Measurements from ENCODE around the gene CCT5. TPM values are rescaled to one million over a fixed set of nuclear protein-coding genes. Genes with fewer than 3 reads are reported as not detected.

Gene CCT5
- total RNA-seq, 2 experiments from 2014 or later = 27.4 to 32.0 TPM

GRCh38 chr5:10289353-10289752 is 39.3 kb downstream of the CCT5 start:
- POLR2A ChIA-PET = interaction anchor here (0.6 kb wide), 1 partner anchor 64 kb away, joined by 3 read pairs; the partner anchor contains the start of gene MARCHF6
- intact Hi-C loops (cut with DNase I, micrococcal nuclease) = loop anchor here in 1 of 2 experiments (10.0 kb wide), 1 partner anchor 75 kb away; no protein-coding TSS in a partner anchor
- no peak for ATAC-seq (ENCODE audit: poor library complexity)
- TF ChIP-seq CTCF (IDR thresholded peaks at IDR 0.05) = no peak
- no peaks in the 10 kb centered on the region for H3K9me3 Mint-ChIP-seq
- no peak for DNase-seq
- CTCF ChIA-PET = no interaction called here
- H3K4me1 ChIP-seq (ENCODE audit: insufficient read depth, low read length) = peaks cover 8% of the 10 kb centered on the region
- no peaks in the 10 kb centered on the region for H3K36me3 ChIP-seq (ENCODE audit: insufficient read depth, low read length)
- no peaks in the 10 kb centered on the region for H3K36me3 Mint-ChIP-seq (ENCODE audit: low read depth)
- no peak overlapping the region for H3K27ac ChIP-seq (ENCODE audit: low read depth in 1 of 2, low read length in 2 of 2)
- H3K27me3 Mint-ChIP-seq = no peaks in the 10 kb centered on the region
- no peak overlapping the region for H3K27ac Mint-ChIP-seq
- H3K9me3 ChIP-seq (ENCODE audit: control insufficient read depth in 1 of 2, insufficient read depth in 1 of 2, low read length in 2 of 2) = no peaks in the 10 kb centered on the region
- no peaks in the 10 kb centered on the region for H3K4me1 Mint-ChIP-seq (ENCODE audit: low read depth)
- no peak overlapping the region for H3K4me3 ChIP-seq (ENCODE audit: low read length)
- H3K4me3 Mint-ChIP-seq = no peak overlapping the region
- no peaks in the 10 kb centered on the region for H3K27me3 ChIP-seq (ENCODE audit: control insufficient read depth in 1 of 2, insufficient read depth in 2 of 2, low read length in 2 of 2)

GRCh38 chr5:10289991-10290390 is 39.9 kb downstream of the CCT5 start:
- CTCF ChIA-PET = no interaction called here
- POLR2A ChIA-PET = interaction anchor here (1.6 kb wide), 1 partner anchor 63 kb away, joined by 3 read pairs; the partner anchor contains the start of gene MARCHF6
- Histone ChIP-seq H3K4me3 (ENCODE audit: low read length) (no peak overlapping the region), H3K9me3 (ENCODE audit: control insufficient read depth in 1 of 2, insufficient read depth in 1 of 2, low read length in 2 of 2) (no peaks in the 10 kb centered on the region), H3K4me1 (ENCODE audit: insufficient read depth, low read length) (peaks cover 8% of the 10 kb centered on the region), H3K36me3 (ENCODE audit: insufficient read depth, low read length) (no peaks in the 10 kb centered on the region), H3K27ac (ENCODE audit: low read depth in 1 of 2, low read length in 2 of 2) (no peak overlapping the region), H3K27me3 (ENCODE audit: control insufficient read depth in 1 of 2, insufficient read depth in 2 of 2, low read length in 2 of 2) (no peaks in the 10 kb centered on the region)
- DNase-seq = no peak
- intact Hi-C loops (cut with DNase I, micrococcal nuclease) = loop anchor here (5.0 to 10.0 kb wide), 2 partner anchors 67 to 75 kb away; no protein-coding TSS in a partner anchor
- TF ChIP-seq CTCF (IDR thresholded peaks at IDR 0.05) = no peak
- ATAC-seq (ENCODE audit: poor library complexity) = no peak
- Mint-ChIP-seq H3K27me3 (no peaks in the 10 kb centered on the region), H3K27ac (no peak overlapping the region), H3K36me3 (ENCODE audit: low read depth) (no peaks in the 10 kb centered on the region), H3K4me3 (no peak overlapping the region), H3K4me1 (ENCODE audit: low read depth) (no peaks in the 10 kb centered on the region), H3K9me3 (no peaks in the 10 kb centered on the region)

- no peak overlapping the region for H3K27ac Mint-ChIP-seq
- no peak overlapping the region for H3K27ac ChIP-seq (ENCODE audit: low read depth in 1 of 2, low read length in 2 of 2)
- no peak overlapping the region for H3K4me3 Mint-ChIP-seq
- TF ChIP-seq CTCF (IDR thresholded peaks at IDR 0.05) = no peak
- H3K36me3 ChIP-seq (ENCODE audit: insufficient read depth, low read length) = no peaks in the 10 kb centered on the region
- peaks cover 8% of the 10 kb centered on the region for H3K4me1 ChIP-seq (ENCODE audit: insufficient read depth, low read length)
- H3K27me3 ChIP-seq (ENCODE audit: control insufficient read depth in 1 of 2, insufficient read depth in 2 of 2, low read length in 2 of 2) = no peaks in the 10 kb centered on the region
- no peak overlapping the region for H3K4me3 ChIP-seq (ENCODE audit: low read length)
- POLR2A ChIA-PET = interaction anchor here (1.6 kb wide), 1 partner anchor 63 kb away, joined by 3 read pairs; the partner anchor contains the start of gene MARCHF6
- no peak for ATAC-seq (ENCODE audit: poor library complexity)
- H3K9me3 ChIP-seq (ENCODE audit: control insufficient read depth in 1 of 2, insufficient read depth in 1 of 2, low read length in 2 of 2) = no peaks in the 10 kb centered on the region
- no peaks in the 10 kb centered on the region for H3K9me3 Mint-ChIP-seq
- H3K36me3 Mint-ChIP-seq (ENCODE audit: low read depth) = no peaks in the 10 kb centered on the region
- no peaks in the 10 kb centered on the region for H3K4me1 Mint-ChIP-seq (ENCODE audit: low read depth)
- no peak for DNase-seq
- CTCF ChIA-PET = no interaction called here
- no peaks in the 10 kb centered on the region for H3K27me3 Mint-ChIP-seq
- intact Hi-C loops (cut with DNase I, micrococcal nuclease) = loop anchor here in 1 of 2 experiments (5.0 kb wide), 1 partner anchor 67 kb away; no protein-coding TSS in a partner anchor
Observed at GRCh38 chr5:10290438-10290837, 40.4 kb downstream of the CCT5 start.

Data from CD4-positive, alpha-beta T cell (primary cell).